Measurements from ENCODE around the gene CCIN. TPM values are rescaled to one million over a fixed set of nuclear protein-coding genes. Genes with fewer than 3 reads are reported as not detected.
A peak's percentile ranks its signal among the peaks of the same experiment; 100 is the strongest.

CCIN gene
- total RNA-seq, 4 donors from 2014 or later, result 0.65 to 2.5 (median 0.95) TPM; not detected in 1

DNA sequence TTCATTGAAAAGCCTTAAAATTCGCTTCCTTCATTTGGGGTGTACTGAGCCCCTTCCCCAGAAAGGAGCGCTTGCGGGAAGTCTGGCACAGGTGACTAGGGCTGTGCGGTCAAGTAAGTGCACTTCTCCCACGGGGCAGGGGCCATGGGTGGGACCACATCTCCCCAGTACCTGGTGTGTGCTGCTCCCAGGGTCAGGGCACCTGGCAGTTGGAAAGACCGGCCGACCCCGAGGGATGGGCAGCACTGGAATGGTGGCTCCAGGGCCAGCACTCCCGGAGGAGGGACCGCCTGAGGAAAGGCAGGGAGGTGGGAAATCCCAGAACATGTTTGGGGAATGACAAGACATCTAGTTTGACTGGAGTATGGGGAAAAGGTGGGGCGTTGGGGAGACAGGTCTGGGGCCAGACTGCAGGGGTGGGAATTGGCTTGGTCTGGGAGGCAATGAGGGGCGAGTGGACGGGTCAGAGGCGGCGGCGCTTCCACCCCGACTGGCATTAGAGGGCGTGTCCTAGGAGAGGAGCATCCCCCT lies 33.4 kb upstream of the CCIN start:
- TF ChIP-seq, protein P1, sequence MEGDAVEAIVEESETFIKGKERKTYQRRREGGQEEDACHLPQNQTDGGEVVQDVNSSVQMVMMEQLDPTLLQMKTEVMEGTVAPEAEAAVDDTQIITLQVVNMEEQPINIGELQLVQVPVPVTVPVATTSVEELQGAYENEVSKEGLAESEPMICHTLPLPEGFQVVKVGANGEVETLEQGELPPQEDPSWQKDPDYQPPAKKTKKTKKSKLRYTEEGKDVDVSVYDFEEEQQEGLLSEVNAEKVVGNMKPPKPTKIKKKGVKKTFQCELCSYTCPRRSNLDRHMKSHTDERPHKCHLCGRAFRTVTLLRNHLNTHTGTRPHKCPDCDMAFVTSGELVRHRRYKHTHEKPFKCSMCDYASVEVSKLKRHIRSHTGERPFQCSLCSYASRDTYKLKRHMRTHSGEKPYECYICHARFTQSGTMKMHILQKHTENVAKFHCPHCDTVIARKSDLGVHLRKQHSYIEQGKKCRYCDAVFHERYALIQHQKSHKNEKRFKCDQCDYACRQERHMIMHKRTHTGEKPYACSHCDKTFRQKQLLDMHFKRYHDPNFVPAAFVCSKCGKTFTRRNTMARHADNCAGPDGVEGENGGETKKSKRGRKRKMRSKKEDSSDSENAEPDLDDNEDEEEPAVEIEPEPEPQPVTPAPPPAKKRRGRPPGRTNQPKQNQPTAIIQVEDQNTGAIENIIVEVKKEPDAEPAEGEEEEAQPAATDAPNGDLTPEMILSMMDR (IDR thresholded peaks at IDR 0.05), result no peak
- DNase-seq (ENCODE audit: low spot score), result no peak
- peak; percentile 52 for ATAC-seq (ENCODE audit: low FRiP score)

DNA sequence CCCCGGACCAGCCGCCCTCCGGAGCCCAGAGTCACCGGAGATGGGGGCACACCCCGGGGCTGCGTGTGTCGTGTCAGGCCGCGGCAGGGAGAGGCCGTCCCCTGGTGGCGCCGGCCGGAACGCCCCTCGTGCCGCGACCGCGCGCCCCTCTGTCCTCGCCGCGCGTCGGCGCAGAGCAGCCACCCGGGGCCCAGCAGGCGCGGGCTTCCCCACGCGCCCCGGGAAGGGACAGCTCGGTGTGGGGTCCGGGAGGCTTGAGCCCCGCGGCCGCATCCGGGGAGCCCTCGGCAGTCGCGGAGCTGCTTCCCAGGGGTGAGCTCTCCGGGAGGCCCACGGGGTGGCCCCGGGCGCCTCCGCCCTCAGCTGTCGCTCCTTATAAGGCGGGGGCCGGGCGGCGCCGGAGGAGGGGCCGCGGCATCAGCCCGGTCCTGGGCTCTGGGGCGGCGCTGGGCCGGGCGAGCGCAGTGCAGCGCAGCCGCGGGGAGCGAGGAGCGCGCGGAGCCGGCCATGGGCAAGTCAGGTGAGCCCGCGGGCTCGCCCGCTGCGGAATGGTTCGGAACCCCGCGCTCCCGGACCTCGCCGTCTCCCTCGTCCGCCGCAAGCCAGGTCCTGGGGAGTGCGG lies 32.8 kb upstream of the CCIN start, which contains the start of gene GLIPR2:
GLIPR2 (plus strand) TSS at position 462 of the 622 bp plus-strand sequence; CDS start at position 508, 46 bp downstream.
- TF ChIP-seq, protein P1 (IDR thresholded peaks at IDR 0.05), result peak in 1 of 3 donors; percentile 9
- DNase-seq (ENCODE audit: low spot score), result no peak
- ATAC-seq (ENCODE audit: low FRiP score), result peak; percentile 89

DNA sequence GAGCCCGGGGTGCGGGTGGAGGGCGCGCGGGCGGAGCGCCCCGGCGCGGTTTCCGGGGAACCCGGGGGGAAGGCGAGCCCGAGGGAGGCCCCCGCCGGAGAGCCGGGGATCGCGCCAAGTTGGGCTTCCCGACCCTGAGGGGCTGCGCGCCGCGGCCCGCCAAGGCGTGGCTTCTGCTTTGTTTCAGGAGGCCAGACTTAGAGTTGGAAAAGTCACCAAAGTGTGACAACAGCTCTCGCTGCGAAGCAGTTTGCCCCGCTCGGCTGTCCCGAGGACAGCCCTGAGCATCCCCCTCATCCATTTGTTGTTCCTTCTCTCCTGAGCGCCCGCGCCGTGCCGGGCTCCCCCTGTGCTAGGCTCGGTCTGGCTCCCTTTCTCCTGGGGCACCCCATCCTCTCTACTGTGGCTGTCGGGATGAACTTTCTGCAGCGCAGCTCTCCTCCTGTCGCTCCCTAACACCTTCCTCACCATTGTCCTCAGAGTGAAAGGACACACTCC lies 32.2 kb upstream of the CCIN start:
- DNase-seq (ENCODE audit: low spot score) (no peak), ATAC-seq (ENCODE audit: low FRiP score) (peak; percentile 35)
- TF ChIP-seq, protein P1 (IDR thresholded peaks at IDR 0.05), result no peak

DNA sequence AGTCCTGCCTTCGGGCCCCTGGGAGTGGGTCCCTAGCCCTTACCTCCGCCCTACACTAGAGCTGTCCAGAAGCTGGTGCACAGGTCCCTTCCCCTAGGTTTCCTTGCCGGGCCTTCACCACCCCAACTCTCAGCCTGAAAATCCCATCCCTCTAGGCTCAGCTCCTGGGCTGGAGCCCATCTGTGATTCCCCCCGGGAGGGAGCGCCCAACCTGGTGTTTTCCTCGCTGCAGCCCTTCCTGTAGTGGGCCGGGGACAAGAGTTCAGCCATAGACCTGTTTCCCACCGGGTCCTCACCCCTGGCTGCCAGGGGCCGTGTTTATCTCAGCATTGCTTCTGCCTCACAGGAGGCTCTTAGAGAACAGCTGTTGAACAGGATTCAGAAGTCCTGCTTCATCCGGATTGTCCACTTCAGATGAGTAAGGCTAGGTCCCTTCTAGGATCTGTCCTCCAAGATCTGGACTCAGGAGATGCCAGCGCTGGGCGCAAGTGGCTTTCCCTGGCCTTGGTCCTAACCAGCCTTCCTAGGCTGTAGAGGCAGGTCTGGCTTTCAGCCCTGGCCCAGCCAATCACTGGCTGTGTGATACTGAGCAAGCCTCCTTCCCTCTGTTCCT lies 31.7 kb upstream of the CCIN start:
- TF ChIP-seq, protein P1 (IDR thresholded peaks at IDR 0.05), result no peak
- peak; percentile 8 for ATAC-seq (ENCODE audit: low FRiP score)
- no peak for DNase-seq (ENCODE audit: low spot score)

DNA sequence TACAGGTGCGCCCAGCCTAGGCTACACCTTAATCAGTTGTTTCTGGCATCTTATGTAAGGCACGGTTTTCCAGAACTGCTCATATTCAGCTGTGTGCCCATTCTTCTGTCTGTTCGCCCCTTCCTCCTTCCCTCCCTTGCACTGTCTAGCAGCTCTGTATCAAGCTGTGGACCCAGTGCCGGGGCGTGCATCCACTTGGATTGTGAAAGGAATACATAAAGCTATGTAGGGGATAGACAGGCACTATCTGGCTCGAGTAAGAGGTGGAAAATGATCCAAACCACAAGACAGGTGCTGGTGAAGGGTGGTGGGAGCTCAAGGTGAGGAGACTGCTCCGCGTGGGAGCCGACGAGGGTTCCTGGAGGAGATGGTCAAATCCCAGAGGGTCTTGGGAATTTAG lies 30.7 kb upstream of the CCIN start:
- ATAC-seq (ENCODE audit: low FRiP score), result no peak
- TF ChIP-seq, protein P1 (IDR thresholded peaks at IDR 0.05), result no peak
- DNase-seq (ENCODE audit: low spot score), result no peak

DNA sequence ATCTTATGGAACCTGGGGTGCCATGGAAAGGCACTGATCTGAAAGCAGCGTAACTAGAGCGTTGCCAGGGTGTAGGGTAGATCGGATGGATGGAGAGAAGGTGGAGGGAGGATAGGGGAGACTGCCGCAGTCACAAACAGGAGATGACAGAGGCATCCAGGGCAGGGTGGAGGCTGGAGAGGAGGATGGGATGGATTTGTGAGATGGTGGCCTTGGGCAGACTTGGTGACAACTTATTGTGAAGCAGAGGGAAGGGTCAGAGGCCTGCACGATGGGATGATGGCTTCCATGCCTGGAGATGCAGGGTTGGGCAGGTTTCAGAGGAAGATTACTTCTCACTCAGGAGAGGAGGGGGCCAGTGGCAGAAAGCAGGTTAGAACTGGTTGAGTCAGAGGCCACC lies 30.3 kb upstream of the CCIN start:
- no peak for ATAC-seq (ENCODE audit: low FRiP score)
- DNase-seq (ENCODE audit: low spot score), result no peak
- TF ChIP-seq, protein P1 (IDR thresholded peaks at IDR 0.05), result no peak
